Measurements from ENCODE around the gene EXOSC5. TPM values are rescaled to one million over a fixed set of nuclear protein-coding genes. Genes with fewer than 3 reads are reported as not detected.

Gene EXOSC5
- total and polyA plus RNA-seq, 9 of the 15 experiments (the other 6 are each of a cell fraction or from before 2014, with no cell fraction given), result 10.9 to 75.5 (median 37.8) TPM

DNA sequence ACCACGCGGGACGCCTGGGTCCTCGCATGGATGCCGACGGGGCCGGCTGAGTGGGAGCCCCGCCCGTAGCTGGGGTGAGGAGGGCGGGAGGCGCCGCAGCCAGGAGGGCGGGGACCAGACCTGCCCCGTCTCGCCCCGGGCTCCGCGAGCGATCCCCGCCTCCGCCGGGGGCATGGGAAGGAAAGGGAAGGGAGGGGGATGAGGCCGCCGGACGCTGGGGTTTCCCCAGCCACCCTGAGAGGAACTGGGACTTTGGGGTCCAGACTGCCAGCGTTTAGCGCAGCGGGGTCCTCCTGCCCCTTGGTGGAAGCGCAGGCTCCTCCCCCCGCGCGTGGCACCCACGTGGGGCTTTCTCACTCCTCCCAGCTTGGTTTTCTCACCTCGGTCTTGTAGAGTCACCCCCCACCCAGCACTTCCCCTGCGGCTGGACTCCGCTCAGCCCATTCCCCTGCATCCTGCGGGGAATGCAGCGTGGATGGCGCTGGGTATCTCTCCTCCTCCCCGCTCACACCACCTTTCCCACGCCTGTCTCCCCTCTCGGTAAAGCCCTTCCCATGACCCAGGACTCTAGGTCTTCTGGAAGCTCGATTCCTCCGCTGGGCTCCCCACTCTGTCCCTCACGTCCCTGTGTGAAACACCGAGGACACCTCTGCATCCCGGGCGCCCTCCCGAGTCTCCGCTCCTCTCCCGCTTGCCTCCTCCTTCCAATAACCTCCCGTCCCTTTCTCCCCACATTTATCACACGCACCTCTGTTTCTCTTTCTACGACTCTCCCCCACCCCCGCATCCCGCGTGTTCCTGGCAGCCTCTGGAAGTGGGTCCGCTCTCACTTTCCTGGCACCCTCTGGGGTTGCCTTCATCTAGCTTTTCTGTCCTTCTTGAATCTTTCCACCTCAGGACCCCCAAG, 45.6 kb downstream of the EXOSC5 start (continued):
- TF ChIP-seq, protein P1, sequence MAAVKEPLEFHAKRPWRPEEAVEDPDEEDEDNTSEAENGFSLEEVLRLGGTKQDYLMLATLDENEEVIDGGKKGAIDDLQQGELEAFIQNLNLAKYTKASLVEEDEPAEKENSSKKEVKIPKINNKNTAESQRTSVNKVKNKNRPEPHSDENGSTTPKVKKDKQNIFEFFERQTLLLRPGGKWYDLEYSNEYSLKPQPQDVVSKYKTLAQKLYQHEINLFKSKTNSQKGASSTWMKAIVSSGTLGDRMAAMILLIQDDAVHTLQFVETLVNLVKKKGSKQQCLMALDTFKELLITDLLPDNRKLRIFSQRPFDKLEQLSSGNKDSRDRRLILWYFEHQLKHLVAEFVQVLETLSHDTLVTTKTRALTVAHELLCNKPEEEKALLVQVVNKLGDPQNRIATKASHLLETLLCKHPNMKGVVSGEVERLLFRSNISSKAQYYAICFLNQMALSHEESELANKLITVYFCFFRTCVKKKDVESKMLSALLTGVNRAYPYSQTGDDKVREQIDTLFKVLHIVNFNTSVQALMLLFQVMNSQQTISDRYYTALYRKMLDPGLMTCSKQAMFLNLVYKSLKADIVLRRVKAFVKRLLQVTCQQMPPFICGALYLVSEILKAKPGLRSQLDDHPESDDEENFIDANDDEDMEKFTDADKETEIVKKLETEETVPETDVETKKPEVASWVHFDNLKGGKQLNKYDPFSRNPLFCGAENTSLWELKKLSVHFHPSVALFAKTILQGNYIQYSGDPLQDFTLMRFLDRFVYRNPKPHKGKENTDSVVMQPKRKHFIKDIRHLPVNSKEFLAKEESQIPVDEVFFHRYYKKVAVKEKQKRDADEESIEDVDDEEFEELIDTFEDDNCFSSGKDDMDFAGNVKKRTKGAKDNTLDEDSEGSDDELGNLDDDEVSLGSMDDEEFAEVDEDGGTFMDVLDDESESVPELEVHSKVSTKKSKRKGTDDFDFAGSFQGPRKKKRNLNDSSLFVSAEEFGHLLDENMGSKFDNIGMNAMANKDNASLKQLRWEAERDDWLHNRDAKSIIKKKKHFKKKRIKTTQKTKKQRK (IDR thresholded peaks at IDR 0.05; ENCODE audit: borderline replicate concordance, low read depth, low read length), result no peak
- TF ChIP-seq PHF20 (IDR thresholded peaks at IDR 0.05; ENCODE audit: partially characterized antibody) (no peak), ZFX (CRISPR knock-in tag; IDR thresholded peaks at IDR 0.05) (no peak), ATF7 (IDR thresholded peaks at IDR 0.05) (peak; percentile 32; the same call in 1 of the 2 replicates), SIN3B (IDR thresholded peaks at IDR 0.05; ENCODE audit: low read depth) (no peak), RBFOX2 (IDR thresholded peaks at IDR 0.05; ENCODE audit: low read depth, low read length) (peak; percentile 83), ZNF445 (CRISPR knock-in tag; IDR thresholded peaks at IDR 0.05; ENCODE audit: low read depth) (no peak), CREM (IDR thresholded peaks at IDR 0.05; ENCODE audit: low read depth) (no peak), MIER1 (IDR thresholded peaks at IDR 0.05; ENCODE audit: low read depth) (no peak), ZZZ3 (IDR thresholded peaks at IDR 0.05) (no peak), CREB1 (IDR thresholded peaks at IDR 0.05) (no peak; the same call in 1 of the 2 replicates), CREB1 (CRISPR knock-in tag; IDR thresholded peaks at IDR 0.05) (no peak), ZNF124 (CRISPR knock-in tag; IDR thresholded peaks at IDR 0.05) (no peak)
- TF ChIP-seq, protein P2, sequence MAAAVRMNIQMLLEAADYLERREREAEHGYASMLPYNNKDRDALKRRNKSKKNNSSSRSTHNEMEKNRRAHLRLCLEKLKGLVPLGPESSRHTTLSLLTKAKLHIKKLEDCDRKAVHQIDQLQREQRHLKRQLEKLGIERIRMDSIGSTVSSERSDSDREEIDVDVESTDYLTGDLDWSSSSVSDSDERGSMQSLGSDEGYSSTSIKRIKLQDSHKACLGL (CRISPR knock-in tag; IDR thresholded peaks at IDR 0.05; ENCODE audit: borderline replicate concordance, poor library complexity, severe bottlenecking), result peak; percentile 41
- TF ChIP-seq, protein P3, sequence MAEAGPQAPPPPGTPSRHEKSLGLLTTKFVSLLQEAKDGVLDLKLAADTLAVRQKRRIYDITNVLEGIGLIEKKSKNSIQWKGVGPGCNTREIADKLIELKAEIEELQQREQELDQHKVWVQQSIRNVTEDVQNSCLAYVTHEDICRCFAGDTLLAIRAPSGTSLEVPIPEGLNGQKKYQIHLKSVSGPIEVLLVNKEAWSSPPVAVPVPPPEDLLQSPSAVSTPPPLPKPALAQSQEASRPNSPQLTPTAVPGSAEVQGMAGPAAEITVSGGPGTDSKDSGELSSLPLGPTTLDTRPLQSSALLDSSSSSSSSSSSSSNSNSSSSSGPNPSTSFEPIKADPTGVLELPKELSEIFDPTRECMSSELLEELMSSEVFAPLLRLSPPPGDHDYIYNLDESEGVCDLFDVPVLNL (CRISPR knock-in tag; IDR thresholded peaks at IDR 0.05; ENCODE audit: low read depth), result no peak
